Caco-2 (cell line): Measurements from ENCODE around the gene ABCA1. TPM values are rescaled to one million over a fixed set of nuclear protein-coding genes. Genes with fewer than 3 reads are reported as not detected.

Experiments used
- BruUV-seq: library from RNA; stranded (reverse); fragments of 400-500 nt; replicated peaks from 2 replicates; lab custom pipeline; 2021; lab: Mats Ljungman, UMichigan
- CTCF ChIA-PET: fragments of 300-600 bp; sonication (Branson Sonifier 250); formaldehyde crosslinking; loops from one replicate; lab custom pipeline; 2022; ENCODE audit warnings: antibody characterized with exemption; lab: Charles Lee
- POLR2A ChIA-PET: fragments of 300-600 bp; sonication (Branson Sonifier 250); formaldehyde crosslinking; loops from one replicate; lab custom pipeline; 2022; ENCODE audit warnings: antibody characterized with exemption; lab: Charles Lee
- DNase-seq, 2 experiments: peaks; one replicate each; pipeline versions ENCODE4 v3.0.0 to v3.0.0-alpha.2; 2020 to 2022
- H3K27me3 ChIP-seq: replicated peaks from 2 replicates; pipeline ENCODE4 v1.6.0; 2011; ENCODE audit warnings: low read length; ENCODE audit not compliant: control insufficient read depth, insufficient read depth
- H3K36me3 ChIP-seq: 2 replicates; pipeline ENCODE4 v1.5.1; 2011; ENCODE audit warnings: low read length; ENCODE audit not compliant: control insufficient read depth, insufficient read depth
- H3K4me1 ChIP-seq: fragments of 250-450 bp; sonication (Bioruptor Pico); 2 replicates; pipeline ENCODE4 v1.5.1; 2020; ENCODE audit warnings: mild to moderate bottlenecking
- H3K4me3 ChIP-seq: 2 replicates; pipeline ENCODE4 v1.5.1; 2011; ENCODE audit warnings: low read depth, mild to moderate bottlenecking, control low read depth, low read length
- H3K9me3 ChIP-seq: fragments of 250-450 bp; sonication (Bioruptor Pico); 2 replicates; pipeline ENCODE4 v1.5.1; 2020; ENCODE audit warnings: mild to moderate bottlenecking, moderate library complexity
- H3K27ac Mint-ChIP-seq: one replicate; pipeline ENCODE4 v1.8.0; 2022; ENCODE audit warnings: mixed read lengths; ENCODE audit not compliant: unreplicated experiment
- H3K27me3 Mint-ChIP-seq: one replicate; pipeline ENCODE4 v1.8.0; 2022; ENCODE audit warnings: mixed read lengths; ENCODE audit not compliant: insufficient read depth, unreplicated experiment
- H3K36me3 Mint-ChIP-seq: one replicate; pipeline ENCODE4 v1.8.0; 2022; ENCODE audit warnings: mild to moderate bottlenecking, mixed read lengths; ENCODE audit not compliant: insufficient read depth, unreplicated experiment
- H3K4me1 Mint-ChIP-seq: one replicate; pipeline ENCODE4 v1.8.0; 2022; ENCODE audit warnings: low read depth, mixed read lengths; ENCODE audit not compliant: unreplicated experiment
- H3K4me3 Mint-ChIP-seq: one replicate; pipeline ENCODE4 v1.8.0; 2022; ENCODE audit warnings: mild to moderate bottlenecking, moderate library complexity, mixed read lengths; ENCODE audit not compliant: unreplicated experiment
- H3K9me3 Mint-ChIP-seq: one replicate; pipeline ENCODE4 v1.8.0; 2022; ENCODE audit warnings: mixed read lengths; ENCODE audit not compliant: unreplicated experiment
- intact Hi-C: fragments of 100-400 bp; cut with micrococcal nuclease; formaldehyde crosslinking; loops from one replicate; pipeline ENCODE4 v1.10.0; 2022; ENCODE audit not compliant: unreplicated experiment
- total RNA-seq: library from RNA; stranded (reverse); gene quantifications from 2 replicates; pipeline ENCODE4 v1.2.3, GENCODE V29; 2022
- TF ChIP-seq, protein P1 (sequence below), 2 experiments: fragments of 200-600 bp in 1 of 2; IDR thresholded peaks; 1 replicate in 1 of 2; 2 replicates in 1 of 2; pipeline versions ENCODE4 v1.5.1 to v1.8.0; 2011 to 2022; ENCODE audit warnings: antibody characterized with exemption in 1 of 2, control low read depth in 1 of 2, inconsistent platforms in 1 of 2, low read depth in 1 of 2, low read length in 1 of 2, mild to moderate bottlenecking in 1 of 2, moderate library complexity in 1 of 2; ENCODE audit not compliant: insufficient read depth in 1 of 2, severe bottlenecking in 1 of 2, unreplicated experiment in 1 of 2

The ABCA1 gene
- total RNA-seq, 1 experiment from 2014 or later, result 14.0 TPM

DNA sequence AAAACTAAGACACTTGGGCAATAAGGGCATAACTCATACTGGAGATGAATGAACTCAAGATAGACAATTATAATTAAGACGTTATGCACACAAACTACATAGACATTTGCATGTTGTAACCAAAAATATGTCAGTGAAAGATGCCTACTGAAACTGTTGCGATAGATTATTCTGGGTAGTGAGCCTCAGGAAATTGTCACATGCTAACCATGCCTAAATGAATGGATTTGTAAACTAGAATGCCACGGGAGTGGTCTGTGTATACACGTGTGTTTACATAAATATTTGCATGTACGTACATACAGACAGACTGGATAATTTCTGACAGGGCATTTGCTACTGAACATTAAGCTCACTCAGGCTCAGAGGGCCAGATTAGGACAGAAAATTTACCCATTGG lies 162.8 kb downstream of the ABCA1 start:
- Mint-ChIP-seq H3K27ac (no peak overlapping the region), H3K4me3 (peak overlapping the region; percentile 90), H3K36me3 (peaks cover 7% of the 10 kb centered on the region), H3K9me3 (no peaks in the 10 kb centered on the region), H3K4me1 (no peaks in the 10 kb centered on the region), H3K27me3 (no peaks in the 10 kb centered on the region)
- TF ChIP-seq, protein P1, sequence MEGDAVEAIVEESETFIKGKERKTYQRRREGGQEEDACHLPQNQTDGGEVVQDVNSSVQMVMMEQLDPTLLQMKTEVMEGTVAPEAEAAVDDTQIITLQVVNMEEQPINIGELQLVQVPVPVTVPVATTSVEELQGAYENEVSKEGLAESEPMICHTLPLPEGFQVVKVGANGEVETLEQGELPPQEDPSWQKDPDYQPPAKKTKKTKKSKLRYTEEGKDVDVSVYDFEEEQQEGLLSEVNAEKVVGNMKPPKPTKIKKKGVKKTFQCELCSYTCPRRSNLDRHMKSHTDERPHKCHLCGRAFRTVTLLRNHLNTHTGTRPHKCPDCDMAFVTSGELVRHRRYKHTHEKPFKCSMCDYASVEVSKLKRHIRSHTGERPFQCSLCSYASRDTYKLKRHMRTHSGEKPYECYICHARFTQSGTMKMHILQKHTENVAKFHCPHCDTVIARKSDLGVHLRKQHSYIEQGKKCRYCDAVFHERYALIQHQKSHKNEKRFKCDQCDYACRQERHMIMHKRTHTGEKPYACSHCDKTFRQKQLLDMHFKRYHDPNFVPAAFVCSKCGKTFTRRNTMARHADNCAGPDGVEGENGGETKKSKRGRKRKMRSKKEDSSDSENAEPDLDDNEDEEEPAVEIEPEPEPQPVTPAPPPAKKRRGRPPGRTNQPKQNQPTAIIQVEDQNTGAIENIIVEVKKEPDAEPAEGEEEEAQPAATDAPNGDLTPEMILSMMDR (IDR thresholded peaks at IDR 0.05; ENCODE audit: insufficient read depth in 1 of 2, low read depth in 1 of 2, low read length in 1 of 2, severe bottlenecking in 1 of 2, unreplicated experiment in 1 of 2), result no peak
- no peaks in the 10 kb centered on the region for H3K27me3 ChIP-seq
- BruUV-seq, result no TSS peak
- no peaks in the 10 kb centered on the region for H3K4me1 ChIP-seq
- intact Hi-C loops, result loop anchor here (2.0 kb wide), 1 partner anchor 16 kb away; no protein-coding TSS in a partner anchor
- H3K9me3 ChIP-seq, result no peaks in the 10 kb centered on the region
- no peaks in the 10 kb centered on the region for H3K36me3 ChIP-seq
- POLR2A ChIA-PET, result no interaction called here
- no peak overlapping the region for H3K4me3 ChIP-seq
- no peak for DNase-seq
- CTCF ChIA-PET, result interaction anchor here (0.5 kb wide), 1 partner anchor 23 kb away, joined by 3 read pairs; no protein-coding TSS in a partner anchor

DNA sequence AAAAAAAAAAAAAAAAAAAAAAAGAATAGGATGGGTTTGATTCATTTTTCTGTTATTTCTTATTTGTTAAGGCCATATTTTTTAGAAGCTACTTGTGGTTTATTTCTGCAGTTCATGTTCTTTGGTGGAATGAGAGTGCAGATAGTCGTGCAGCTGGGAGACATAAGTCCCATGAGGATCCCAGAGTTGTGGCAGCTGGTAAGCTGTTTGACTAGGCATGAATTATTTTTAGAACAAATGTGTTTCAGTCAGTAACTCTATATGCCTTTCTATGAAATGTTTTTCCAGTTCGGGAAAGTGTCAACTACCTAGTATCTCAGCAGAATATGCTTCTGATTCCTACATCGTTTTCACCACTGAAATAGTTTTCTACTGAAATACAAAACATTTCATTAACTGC lies 169.0 kb downstream of the ABCA1 start:
- CTCF ChIA-PET, result interaction anchor here (0.7 kb wide), 1 partner anchor 53 kb away, joined by 5 read pairs; no protein-coding TSS in a partner anchor
- no TSS peak for BruUV-seq
- no peaks in the 10 kb centered on the region for H3K4me1 Mint-ChIP-seq
- TF ChIP-seq, protein P1 (IDR thresholded peaks at IDR 0.05; ENCODE audit: insufficient read depth in 1 of 2, low read depth in 1 of 2, low read length in 1 of 2, severe bottlenecking in 1 of 2, unreplicated experiment in 1 of 2), result no peak
- no peaks in the 10 kb centered on the region for H3K36me3 ChIP-seq
- no peak for DNase-seq
- H3K27me3 ChIP-seq, result no peaks in the 10 kb centered on the region
- no peak overlapping the region for H3K4me3 Mint-ChIP-seq
- H3K36me3 Mint-ChIP-seq, result peaks cover 7% of the 10 kb centered on the region
- H3K27ac Mint-ChIP-seq, result no peak overlapping the region
- intact Hi-C loops, result no loop called here
- no peaks in the 10 kb centered on the region for H3K9me3 ChIP-seq
- POLR2A ChIA-PET, result interaction anchor here (0.6 kb wide), 1 partner anchor 173 kb away, joined by 5 read pairs; no protein-coding TSS in a partner anchor
- H3K4me1 ChIP-seq, result no peaks in the 10 kb centered on the region
- H3K4me3 ChIP-seq, result no peak overlapping the region
- H3K27me3 Mint-ChIP-seq, result no peaks in the 10 kb centered on the region
- H3K9me3 Mint-ChIP-seq, result no peaks in the 10 kb centered on the region

DNA sequence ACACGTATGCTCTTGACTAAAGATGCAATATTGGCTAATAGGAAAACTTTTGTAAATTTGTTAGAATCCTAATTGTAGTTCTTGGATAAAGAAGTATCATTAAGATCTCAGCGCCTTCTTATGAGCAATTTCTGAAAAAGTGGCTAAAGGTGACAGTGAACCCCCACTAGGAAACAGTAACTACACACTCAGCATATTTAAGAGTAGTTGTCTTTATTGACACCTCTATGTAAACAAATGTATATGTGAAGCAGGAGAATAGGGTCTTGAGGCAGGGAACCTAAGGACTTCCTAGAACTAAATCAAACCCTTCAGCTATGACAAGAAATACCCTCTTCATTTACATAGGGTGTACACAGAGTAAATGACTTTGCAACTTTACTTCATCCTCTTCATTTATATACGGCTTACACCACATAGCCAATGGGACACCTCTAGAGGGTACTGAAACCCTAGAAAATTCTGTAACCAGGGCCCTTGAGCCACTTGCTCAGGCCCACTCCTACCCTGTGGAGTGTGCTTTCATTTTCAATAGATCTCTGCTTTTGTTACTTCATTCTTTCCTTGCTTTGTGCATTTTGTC lies 177.7 kb downstream of the ABCA1 start:
- ChIA-PET POLR2A (no interaction called here), CTCF (no interaction called here)
- Histone ChIP-seq H3K4me3 (no peak overlapping the region), H3K9me3 (no peaks in the 10 kb centered on the region), H3K4me1 (peaks cover 13% of the 10 kb centered on the region), H3K27me3 (no peaks in the 10 kb centered on the region), H3K36me3 (no peaks in the 10 kb centered on the region)
- no peaks in the 10 kb centered on the region for H3K9me3 Mint-ChIP-seq
- no peak for DNase-seq
- no TSS peak for BruUV-seq
- no peak overlapping the region for H3K4me3 Mint-ChIP-seq
- TF ChIP-seq, protein P1 (IDR thresholded peaks at IDR 0.05; ENCODE audit: insufficient read depth in 1 of 2, low read depth in 1 of 2, low read length in 1 of 2, severe bottlenecking in 1 of 2, unreplicated experiment in 1 of 2), result no peak
- no peaks in the 10 kb centered on the region for H3K27me3 Mint-ChIP-seq
- H3K36me3 Mint-ChIP-seq, result peaks cover 21% of the 10 kb centered on the region
- intact Hi-C loops, result no loop called here
- H3K27ac Mint-ChIP-seq, result no peak overlapping the region
- peaks cover 27% of the 10 kb centered on the region for H3K4me1 Mint-ChIP-seq
